K562 (cell line): ENCODE data around the gene LGALS3BP.

Source experiments
- ETS2 ChIP-seq: IDR thresholded peaks from 2 replicates; pipeline ENCODE4 v1.6.1; 2016; ENCODE audit warnings: borderline replicate concordance, missing genetic modification characterization, mild to moderate bottlenecking, moderate library complexity, missing compliant biosample characterization; ENCODE audit not compliant: poor library complexity, severe bottlenecking
- POLR2A ChIP-seq: fragments of 450-650 bp; conservative IDR thresholded peaks from 2 replicates; pipeline ENCODE4 v1.6.1; 2016
- TAF15 ChIP-seq: fragments of 200-400 bp; formaldehyde crosslinking; IDR thresholded peaks from 2 replicates; pipeline ENCODE4 v1.6.1; 2017; ENCODE audit warnings: mild to moderate bottlenecking, low read depth, low read length, moderate library complexity
- TCF7 ChIP-seq: sonication (generic); IDR thresholded peaks from 2 replicates; pipeline ENCODE4 v1.6.1; 2016; ENCODE audit warnings: antibody characterized with exemption, borderline replicate concordance
- TCF7L2 ChIP-seq: fragments of 150-350 bp; IDR thresholded peaks from 2 replicates; pipeline ENCODE4 v1.6.1; 2016; ENCODE audit warnings: low read depth, mild to moderate bottlenecking, low read length, moderate library complexity
- ZNF507 ChIP-seq: conservative IDR thresholded peaks from 2 replicates; pipeline ENCODE4 v1.6.1; 2017; ENCODE audit warnings: missing genetic modification characterization, missing compliant biosample characterization
- TF ChIP-seq, protein P1 (sequence below), 3 experiments: IDR thresholded peaks in 2 of 3; conservative IDR thresholded peaks in 1 of 3; 2 replicates each; pipeline ENCODE4 v1.5.1; 2011 to 2012; ENCODE audit warnings: low read length in 3 of 3, mild to moderate bottlenecking in 3 of 3, control low read depth in 2 of 3, improper control_type of control experiment in 1 of 3, inconsistent platforms in 1 of 3, low read depth in 1 of 3, mixed read lengths in 1 of 3, moderate library complexity in 1 of 3; ENCODE audit not compliant: insufficient read depth in 2 of 3
- TF ChIP-seq, protein P2 (sequence below): fragments of 200-600 bp; sonication (generic); IDR thresholded peaks from one replicate; pipeline ENCODE4 v1.6.1; 2012; ENCODE audit warnings: mild to moderate bottlenecking, low read depth, low read length, inconsistent platforms
- TF ChIP-seq, protein P3 (sequence below): fragments of 250-450 bp; sonication (Bioruptor Pico); IDR thresholded peaks from 2 replicates; pipeline ENCODE4 v1.4.0; 2020; ENCODE audit warnings: mild to moderate bottlenecking, moderate library complexity
- TF ChIP-seq, protein P4 (sequence below), 2 experiments: fragments of 150-350 bp in 1 of 2; IDR thresholded peaks; 2 replicates each; pipeline ENCODE4 v1.6.1; 2012 to 2016; ENCODE audit warnings: low read depth in 2 of 2, low read length in 2 of 2, mild to moderate bottlenecking in 1 of 2, moderate library complexity in 1 of 2

DNA sequence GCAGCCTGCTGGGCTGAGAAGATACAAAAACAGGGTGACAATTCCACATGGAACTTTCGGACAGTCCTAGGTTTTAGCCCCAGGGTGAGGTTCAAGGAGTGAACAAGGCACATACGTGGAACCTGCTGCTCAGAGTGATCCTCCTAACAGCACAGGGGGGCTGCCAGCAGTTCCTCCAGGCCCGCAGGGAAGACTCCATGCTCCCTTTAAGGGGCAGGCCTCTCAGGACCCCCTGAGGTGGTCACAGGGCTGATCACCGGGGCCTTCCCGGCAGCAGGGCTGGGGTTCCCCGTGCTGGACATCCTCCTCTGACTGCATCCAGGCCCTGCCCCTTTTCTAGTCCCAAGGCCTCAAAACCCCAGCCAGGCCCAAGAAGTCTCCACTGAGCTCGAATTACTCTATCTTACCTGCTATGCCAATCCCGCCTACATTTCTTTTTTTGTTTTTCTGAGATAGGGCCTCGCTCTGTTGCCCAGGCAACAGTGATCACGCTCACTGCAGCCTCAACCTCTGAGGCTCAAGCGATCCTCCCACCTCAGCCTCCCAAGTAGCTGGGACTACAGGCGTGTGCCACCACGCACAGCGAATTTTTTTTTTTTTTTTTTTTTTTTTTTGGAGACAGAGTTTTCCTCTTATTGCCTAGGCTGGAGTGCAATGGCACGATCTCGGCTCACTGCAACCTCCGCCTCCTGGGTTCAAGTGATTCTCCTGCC lies 19.5 kb upstream of the LGALS3BP start:
- TF ChIP-seq TCF7 (no peak), ETS2 (tag) (no peak), ZNF507 (tag) (no peak), POLR2A (no peak), TCF7L2 (no peak), TAF15 (no peak)
- TF ChIP-seq, protein P1, sequence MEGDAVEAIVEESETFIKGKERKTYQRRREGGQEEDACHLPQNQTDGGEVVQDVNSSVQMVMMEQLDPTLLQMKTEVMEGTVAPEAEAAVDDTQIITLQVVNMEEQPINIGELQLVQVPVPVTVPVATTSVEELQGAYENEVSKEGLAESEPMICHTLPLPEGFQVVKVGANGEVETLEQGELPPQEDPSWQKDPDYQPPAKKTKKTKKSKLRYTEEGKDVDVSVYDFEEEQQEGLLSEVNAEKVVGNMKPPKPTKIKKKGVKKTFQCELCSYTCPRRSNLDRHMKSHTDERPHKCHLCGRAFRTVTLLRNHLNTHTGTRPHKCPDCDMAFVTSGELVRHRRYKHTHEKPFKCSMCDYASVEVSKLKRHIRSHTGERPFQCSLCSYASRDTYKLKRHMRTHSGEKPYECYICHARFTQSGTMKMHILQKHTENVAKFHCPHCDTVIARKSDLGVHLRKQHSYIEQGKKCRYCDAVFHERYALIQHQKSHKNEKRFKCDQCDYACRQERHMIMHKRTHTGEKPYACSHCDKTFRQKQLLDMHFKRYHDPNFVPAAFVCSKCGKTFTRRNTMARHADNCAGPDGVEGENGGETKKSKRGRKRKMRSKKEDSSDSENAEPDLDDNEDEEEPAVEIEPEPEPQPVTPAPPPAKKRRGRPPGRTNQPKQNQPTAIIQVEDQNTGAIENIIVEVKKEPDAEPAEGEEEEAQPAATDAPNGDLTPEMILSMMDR (IDR thresholded peaks at IDR 0.05 in 2 of 3, conservative IDR thresholded peaks at IDR 0.05 in 1 of 3; ENCODE audit: insufficient read depth in 2 of 3, low read depth in 1 of 3, low read length in 3 of 3), result no peak
- TF ChIP-seq, protein P2, sequence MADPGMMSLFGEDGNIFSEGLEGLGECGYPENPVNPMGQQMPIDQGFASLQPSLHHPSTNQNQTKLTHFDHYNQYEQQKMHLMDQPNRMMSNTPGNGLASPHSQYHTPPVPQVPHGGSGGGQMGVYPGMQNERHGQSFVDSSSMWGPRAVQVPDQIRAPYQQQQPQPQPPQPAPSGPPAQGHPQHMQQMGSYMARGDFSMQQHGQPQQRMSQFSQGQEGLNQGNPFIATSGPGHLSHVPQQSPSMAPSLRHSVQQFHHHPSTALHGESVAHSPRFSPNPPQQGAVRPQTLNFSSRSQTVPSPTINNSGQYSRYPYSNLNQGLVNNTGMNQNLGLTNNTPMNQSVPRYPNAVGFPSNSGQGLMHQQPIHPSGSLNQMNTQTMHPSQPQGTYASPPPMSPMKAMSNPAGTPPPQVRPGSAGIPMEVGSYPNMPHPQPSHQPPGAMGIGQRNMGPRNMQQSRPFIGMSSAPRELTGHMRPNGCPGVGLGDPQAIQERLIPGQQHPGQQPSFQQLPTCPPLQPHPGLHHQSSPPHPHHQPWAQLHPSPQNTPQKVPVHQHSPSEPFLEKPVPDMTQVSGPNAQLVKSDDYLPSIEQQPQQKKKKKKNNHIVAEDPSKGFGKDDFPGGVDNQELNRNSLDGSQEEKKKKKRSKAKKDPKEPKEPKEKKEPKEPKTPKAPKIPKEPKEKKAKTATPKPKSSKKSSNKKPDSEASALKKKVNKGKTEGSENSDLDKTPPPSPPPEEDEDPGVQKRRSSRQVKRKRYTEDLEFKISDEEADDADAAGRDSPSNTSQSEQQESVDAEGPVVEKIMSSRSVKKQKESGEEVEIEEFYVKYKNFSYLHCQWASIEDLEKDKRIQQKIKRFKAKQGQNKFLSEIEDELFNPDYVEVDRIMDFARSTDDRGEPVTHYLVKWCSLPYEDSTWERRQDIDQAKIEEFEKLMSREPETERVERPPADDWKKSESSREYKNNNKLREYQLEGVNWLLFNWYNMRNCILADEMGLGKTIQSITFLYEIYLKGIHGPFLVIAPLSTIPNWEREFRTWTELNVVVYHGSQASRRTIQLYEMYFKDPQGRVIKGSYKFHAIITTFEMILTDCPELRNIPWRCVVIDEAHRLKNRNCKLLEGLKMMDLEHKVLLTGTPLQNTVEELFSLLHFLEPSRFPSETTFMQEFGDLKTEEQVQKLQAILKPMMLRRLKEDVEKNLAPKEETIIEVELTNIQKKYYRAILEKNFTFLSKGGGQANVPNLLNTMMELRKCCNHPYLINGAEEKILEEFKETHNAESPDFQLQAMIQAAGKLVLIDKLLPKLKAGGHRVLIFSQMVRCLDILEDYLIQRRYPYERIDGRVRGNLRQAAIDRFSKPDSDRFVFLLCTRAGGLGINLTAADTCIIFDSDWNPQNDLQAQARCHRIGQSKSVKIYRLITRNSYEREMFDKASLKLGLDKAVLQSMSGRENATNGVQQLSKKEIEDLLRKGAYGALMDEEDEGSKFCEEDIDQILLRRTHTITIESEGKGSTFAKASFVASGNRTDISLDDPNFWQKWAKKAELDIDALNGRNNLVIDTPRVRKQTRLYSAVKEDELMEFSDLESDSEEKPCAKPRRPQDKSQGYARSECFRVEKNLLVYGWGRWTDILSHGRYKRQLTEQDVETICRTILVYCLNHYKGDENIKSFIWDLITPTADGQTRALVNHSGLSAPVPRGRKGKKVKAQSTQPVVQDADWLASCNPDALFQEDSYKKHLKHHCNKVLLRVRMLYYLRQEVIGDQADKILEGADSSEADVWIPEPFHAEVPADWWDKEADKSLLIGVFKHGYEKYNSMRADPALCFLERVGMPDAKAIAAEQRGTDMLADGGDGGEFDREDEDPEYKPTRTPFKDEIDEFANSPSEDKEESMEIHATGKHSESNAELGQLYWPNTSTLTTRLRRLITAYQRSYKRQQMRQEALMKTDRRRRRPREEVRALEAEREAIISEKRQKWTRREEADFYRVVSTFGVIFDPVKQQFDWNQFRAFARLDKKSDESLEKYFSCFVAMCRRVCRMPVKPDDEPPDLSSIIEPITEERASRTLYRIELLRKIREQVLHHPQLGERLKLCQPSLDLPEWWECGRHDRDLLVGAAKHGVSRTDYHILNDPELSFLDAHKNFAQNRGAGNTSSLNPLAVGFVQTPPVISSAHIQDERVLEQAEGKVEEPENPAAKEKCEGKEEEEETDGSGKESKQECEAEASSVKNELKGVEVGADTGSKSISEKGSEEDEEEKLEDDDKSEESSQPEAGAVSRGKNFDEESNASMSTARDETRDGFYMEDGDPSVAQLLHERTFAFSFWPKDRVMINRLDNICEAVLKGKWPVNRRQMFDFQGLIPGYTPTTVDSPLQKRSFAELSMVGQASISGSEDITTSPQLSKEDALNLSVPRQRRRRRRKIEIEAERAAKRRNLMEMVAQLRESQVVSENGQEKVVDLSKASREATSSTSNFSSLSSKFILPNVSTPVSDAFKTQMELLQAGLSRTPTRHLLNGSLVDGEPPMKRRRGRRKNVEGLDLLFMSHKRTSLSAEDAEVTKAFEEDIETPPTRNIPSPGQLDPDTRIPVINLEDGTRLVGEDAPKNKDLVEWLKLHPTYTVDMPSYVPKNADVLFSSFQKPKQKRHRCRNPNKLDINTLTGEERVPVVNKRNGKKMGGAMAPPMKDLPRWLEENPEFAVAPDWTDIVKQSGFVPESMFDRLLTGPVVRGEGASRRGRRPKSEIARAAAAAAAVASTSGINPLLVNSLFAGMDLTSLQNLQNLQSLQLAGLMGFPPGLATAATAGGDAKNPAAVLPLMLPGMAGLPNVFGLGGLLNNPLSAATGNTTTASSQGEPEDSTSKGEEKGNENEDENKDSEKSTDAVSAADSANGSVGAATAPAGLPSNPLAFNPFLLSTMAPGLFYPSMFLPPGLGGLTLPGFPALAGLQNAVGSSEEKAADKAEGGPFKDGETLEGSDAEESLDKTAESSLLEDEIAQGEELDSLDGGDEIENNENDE, result no peak
- TF ChIP-seq, protein P3, sequence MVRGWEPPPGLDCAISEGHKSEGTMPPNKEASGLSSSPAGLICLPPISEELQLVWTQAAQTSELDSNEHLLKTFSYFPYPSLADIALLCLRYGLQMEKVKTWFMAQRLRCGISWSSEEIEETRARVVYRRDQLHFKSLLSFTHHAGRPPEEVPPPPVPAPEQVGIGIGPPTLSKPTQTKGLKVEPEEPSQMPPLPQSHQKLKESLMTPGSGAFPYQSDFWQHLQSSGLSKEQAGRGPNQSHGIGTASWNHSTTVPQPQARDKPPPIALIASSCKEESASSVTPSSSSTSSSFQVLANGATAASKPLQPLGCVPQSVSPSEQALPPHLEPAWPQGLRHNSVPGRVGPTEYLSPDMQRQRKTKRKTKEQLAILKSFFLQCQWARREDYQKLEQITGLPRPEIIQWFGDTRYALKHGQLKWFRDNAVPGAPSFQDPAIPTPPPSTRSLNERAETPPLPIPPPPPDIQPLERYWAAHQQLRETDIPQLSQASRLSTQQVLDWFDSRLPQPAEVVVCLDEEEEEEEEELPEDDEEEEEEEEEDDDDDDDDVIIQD (CRISPR knock-in tag), result no peak
- TF ChIP-seq, protein P4, sequence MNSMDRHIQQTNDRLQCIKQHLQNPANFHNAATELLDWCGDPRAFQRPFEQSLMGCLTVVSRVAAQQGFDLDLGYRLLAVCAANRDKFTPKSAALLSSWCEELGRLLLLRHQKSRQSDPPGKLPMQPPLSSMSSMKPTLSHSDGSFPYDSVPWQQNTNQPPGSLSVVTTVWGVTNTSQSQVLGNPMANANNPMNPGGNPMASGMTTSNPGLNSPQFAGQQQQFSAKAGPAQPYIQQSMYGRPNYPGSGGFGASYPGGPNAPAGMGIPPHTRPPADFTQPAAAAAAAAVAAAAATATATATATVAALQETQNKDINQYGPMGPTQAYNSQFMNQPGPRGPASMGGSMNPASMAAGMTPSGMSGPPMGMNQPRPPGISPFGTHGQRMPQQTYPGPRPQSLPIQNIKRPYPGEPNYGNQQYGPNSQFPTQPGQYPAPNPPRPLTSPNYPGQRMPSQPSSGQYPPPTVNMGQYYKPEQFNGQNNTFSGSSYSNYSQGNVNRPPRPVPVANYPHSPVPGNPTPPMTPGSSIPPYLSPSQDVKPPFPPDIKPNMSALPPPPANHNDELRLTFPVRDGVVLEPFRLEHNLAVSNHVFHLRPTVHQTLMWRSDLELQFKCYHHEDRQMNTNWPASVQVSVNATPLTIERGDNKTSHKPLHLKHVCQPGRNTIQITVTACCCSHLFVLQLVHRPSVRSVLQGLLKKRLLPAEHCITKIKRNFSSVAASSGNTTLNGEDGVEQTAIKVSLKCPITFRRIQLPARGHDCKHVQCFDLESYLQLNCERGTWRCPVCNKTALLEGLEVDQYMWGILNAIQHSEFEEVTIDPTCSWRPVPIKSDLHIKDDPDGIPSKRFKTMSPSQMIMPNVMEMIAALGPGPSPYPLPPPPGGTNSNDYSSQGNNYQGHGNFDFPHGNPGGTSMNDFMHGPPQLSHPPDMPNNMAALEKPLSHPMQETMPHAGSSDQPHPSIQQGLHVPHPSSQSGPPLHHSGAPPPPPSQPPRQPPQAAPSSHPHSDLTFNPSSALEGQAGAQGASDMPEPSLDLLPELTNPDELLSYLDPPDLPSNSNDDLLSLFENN (IDR thresholded peaks at IDR 0.05; ENCODE audit: low read depth in 2 of 2, low read length in 2 of 2), result no peak
